MCF 10A (cell line): ENCODE results near the gene SF3B2. TPM values are rescaled to one million over a fixed set of nuclear protein-coding genes. Genes with fewer than 3 reads are reported as not detected.

ENCODE experiments used
- BruUV-seq: library from RNA; stranded (reverse); fragments of 400-500 nt; replicated peaks from 2 replicates; lab custom pipeline; 2021; lab: Mats Ljungman, UMichigan
- CTCF ChIA-PET: fragments of 300-600 bp; sonication (Branson Sonifier 250); formaldehyde crosslinking; extraction: SDS; loops from one replicate; lab custom pipeline; 2021; ENCODE audit warnings: antibody characterized with exemption, inconsistent platforms; lab: Yijun Ruan, JAX
- POLR2A ChIA-PET: fragments of 300-600, 350-650 bp; sonication (Branson Sonifier 250); formaldehyde crosslinking; extraction: SDS; loops from one replicate; lab custom pipeline; 2020; ENCODE audit warnings: antibody characterized with exemption, inconsistent platforms; lab: Yijun Ruan, JAX
- DNase-seq: peaks from one replicate; pipeline ENCODE4 v3.0.0-alpha.2; 2018; ENCODE audit not compliant: unreplicated experiment
- H3K27ac Mint-ChIP-seq: one replicate; pipeline ENCODE4 v1.8.0; 2022; ENCODE audit warnings: mild to moderate bottlenecking, low read depth, mixed read lengths; ENCODE audit not compliant: unreplicated experiment
- H3K27me3 Mint-ChIP-seq: one replicate; pipeline ENCODE4 v1.8.0; 2022; ENCODE audit warnings: mixed read lengths; ENCODE audit not compliant: insufficient read depth, unreplicated experiment
- H3K36me3 Mint-ChIP-seq: one replicate; pipeline ENCODE4 v1.8.0; 2022; ENCODE audit warnings: mild to moderate bottlenecking, moderate library complexity, mixed read lengths; ENCODE audit not compliant: insufficient read depth, unreplicated experiment
- H3K4me1 Mint-ChIP-seq: one replicate; pipeline ENCODE4 v1.8.0; 2022; ENCODE audit warnings: mixed read lengths; ENCODE audit not compliant: insufficient read depth, unreplicated experiment
- H3K4me3 Mint-ChIP-seq: one replicate; pipeline ENCODE4 v1.8.0; 2022; ENCODE audit warnings: mild to moderate bottlenecking, moderate library complexity, mixed read lengths; ENCODE audit not compliant: unreplicated experiment
- H3K9me3 Mint-ChIP-seq: one replicate; pipeline ENCODE4 v1.8.0; 2022; ENCODE audit warnings: mixed read lengths; ENCODE audit not compliant: unreplicated experiment
- intact Hi-C: fragments of 100-400 bp; cut with micrococcal nuclease; formaldehyde crosslinking; loops from 2 replicates; pipeline ENCODE4 v1.14.1; 2022
- total RNA-seq: library from RNA; stranded (reverse); gene quantifications from 2 replicates; pipeline ENCODE4 v1.2.3, GENCODE V29; 2022
- TF ChIP-seq, protein P1 (sequence below): fragments of 200-600 bp; IDR thresholded peaks from one replicate; pipeline ENCODE4 v1.8.0; 2022; ENCODE audit warnings: antibody characterized with exemption, mild to moderate bottlenecking; ENCODE audit not compliant: unreplicated experiment

Gene SF3B2
- total RNA-seq, 1 experiment from 2014 or later, result 241 TPM

DNA sequence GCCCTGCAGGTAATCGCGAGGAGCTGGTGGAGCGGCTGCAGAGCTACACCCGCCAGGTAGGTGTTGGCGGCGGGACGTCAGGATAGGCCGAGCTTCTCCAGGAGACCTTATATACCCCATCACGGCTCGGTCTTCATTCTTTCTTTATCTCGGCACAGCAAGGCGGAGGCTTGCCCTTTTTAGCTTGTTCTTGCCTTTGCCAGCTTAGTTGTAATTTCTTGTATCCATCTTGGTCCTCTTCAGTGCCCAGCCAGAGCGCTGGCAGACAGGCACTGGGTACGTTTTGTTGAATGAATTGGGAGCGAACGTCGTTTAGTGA lies 459 bp downstream of the SF3B2 start:
- peak overlapping the region; percentile 91 for H3K27ac Mint-ChIP-seq
- POLR2A ChIA-PET, result interaction anchor here (0.6 to 6.5 kb wide), 29 partner anchors 8 to 633 kb away, joined by 3 to 69 read pairs (median 4); partner anchors contain the start of genes BANF1, CCDC85B, CFL1 and EIF1AD
- H3K4me3 Mint-ChIP-seq, result peak overlapping the region; percentile 97

DNA sequence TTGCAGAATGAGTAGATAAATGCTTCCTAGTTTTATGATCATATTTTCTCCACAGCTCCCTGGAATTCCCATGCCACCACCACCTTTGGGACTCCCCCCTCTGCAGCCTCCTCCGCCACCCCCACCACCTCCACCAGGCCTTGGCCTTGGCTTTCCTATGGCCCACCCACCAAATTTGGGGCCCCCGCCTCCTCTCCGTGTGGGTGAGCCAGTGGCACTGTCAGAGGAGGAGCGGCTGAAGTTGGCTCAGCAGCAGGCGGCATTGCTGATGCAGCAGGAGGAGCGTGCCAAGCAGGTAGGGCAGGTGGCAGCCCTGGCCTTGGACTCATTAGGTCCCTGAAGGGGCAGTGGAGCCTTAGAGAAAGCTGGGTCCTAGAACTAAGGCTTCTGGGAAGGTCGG lies 2.9 kb downstream of the SF3B2 start:
- intact Hi-C loops, result loop anchor here (10.0 kb wide), 1 partner anchor 50 kb away; the partner anchor contains the start of genes BANF1 and EIF1AD
- H3K36me3 Mint-ChIP-seq, result peaks cover 66% of the 10 kb centered on the region
- TF ChIP-seq, protein P1, sequence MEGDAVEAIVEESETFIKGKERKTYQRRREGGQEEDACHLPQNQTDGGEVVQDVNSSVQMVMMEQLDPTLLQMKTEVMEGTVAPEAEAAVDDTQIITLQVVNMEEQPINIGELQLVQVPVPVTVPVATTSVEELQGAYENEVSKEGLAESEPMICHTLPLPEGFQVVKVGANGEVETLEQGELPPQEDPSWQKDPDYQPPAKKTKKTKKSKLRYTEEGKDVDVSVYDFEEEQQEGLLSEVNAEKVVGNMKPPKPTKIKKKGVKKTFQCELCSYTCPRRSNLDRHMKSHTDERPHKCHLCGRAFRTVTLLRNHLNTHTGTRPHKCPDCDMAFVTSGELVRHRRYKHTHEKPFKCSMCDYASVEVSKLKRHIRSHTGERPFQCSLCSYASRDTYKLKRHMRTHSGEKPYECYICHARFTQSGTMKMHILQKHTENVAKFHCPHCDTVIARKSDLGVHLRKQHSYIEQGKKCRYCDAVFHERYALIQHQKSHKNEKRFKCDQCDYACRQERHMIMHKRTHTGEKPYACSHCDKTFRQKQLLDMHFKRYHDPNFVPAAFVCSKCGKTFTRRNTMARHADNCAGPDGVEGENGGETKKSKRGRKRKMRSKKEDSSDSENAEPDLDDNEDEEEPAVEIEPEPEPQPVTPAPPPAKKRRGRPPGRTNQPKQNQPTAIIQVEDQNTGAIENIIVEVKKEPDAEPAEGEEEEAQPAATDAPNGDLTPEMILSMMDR, result no peak
- no peaks in the 10 kb centered on the region for H3K9me3 Mint-ChIP-seq
- H3K27ac Mint-ChIP-seq, result no peak overlapping the region
- no peak overlapping the region for H3K4me3 Mint-ChIP-seq
- peaks cover 5% of the 10 kb centered on the region for H3K4me1 Mint-ChIP-seq
- no peaks in the 10 kb centered on the region for H3K27me3 Mint-ChIP-seq
- no TSS peak for BruUV-seq
- ChIA-PET CTCF (interaction anchor here (0.5 to 6.1 kb wide), 6 partner anchors 10 to 67 kb away, joined by 3 to 75 read pairs (median 4); no protein-coding TSS in a partner anchor), POLR2A (interaction anchor here (0.5 to 6.5 kb wide), 4 partner anchors 15 to 376 kb away, joined by 3 to 69 read pairs (median 4); partner anchors contain the start of gene PACS1)
- DNase-seq, result no peak

More for the DNA sequence above, 459 bp downstream of the SF3B2 start:
- intact Hi-C loops, result loop anchor here (10.0 kb wide), 1 partner anchor 48 kb away; the partner anchor contains the start of genes BANF1 and EIF1AD
- no peaks in the 10 kb centered on the region for H3K9me3 Mint-ChIP-seq
- H3K36me3 Mint-ChIP-seq, result peaks cover 44% of the 10 kb centered on the region
- TF ChIP-seq, protein P1, result no peak
- H3K4me1 Mint-ChIP-seq, result peaks cover 5% of the 10 kb centered on the region
- no peak for DNase-seq
- BruUV-seq, result no TSS peak
- CTCF ChIA-PET, result interaction anchor here (0.6 to 6.1 kb wide), 7 partner anchors 11 to 378 kb away, joined by 3 to 75 read pairs (median 4); no protein-coding TSS in a partner anchor
- no peaks in the 10 kb centered on the region for H3K27me3 Mint-ChIP-seq

DNA sequence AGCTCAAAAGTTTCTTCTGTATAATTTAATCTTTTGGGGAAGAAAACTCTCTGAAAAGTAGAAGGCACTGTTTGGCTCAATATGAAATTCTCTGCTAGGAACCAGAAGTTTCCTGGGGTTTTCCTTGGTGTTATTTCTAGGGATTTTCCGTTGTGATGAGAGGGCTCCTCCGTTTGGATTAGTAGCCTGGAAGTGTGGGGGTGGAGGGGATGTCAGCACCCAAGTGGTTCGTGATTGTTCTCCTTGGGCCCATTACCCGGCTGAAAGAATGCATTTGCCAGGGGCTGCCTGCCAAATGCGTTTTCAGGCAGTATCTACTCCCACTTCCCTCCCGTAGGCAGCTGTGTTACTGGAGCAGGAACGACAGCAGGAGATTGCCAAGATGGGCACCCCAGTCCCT lies 4.3 kb downstream of the SF3B2 start:
- ChIA-PET CTCF (interaction anchor here (0.5 to 6.1 kb wide), 5 partner anchors 9 to 343 kb away, joined by 3 to 75 read pairs (median 4); no protein-coding TSS in a partner anchor), POLR2A (interaction anchor here (6.5 kb wide), 1 partner anchor 13 kb away, joined by 69 read pairs; the partner anchor contains the start of gene PACS1)
- Mint-ChIP-seq H3K9me3 (no peaks in the 10 kb centered on the region), H3K4me3 (no peak overlapping the region), H3K36me3 (peaks cover 81% of the 10 kb centered on the region), H3K4me1 (peaks cover 1% of the 10 kb centered on the region), H3K27ac (no peak overlapping the region), H3K27me3 (no peaks in the 10 kb centered on the region)
- intact Hi-C loops, result loop anchor here (10.0 kb wide), 1 partner anchor 52 kb away; the partner anchor contains the start of genes BANF1 and EIF1AD
- BruUV-seq, result no TSS peak
- TF ChIP-seq, protein P1, result no peak
- no peak for DNase-seq

DNA sequence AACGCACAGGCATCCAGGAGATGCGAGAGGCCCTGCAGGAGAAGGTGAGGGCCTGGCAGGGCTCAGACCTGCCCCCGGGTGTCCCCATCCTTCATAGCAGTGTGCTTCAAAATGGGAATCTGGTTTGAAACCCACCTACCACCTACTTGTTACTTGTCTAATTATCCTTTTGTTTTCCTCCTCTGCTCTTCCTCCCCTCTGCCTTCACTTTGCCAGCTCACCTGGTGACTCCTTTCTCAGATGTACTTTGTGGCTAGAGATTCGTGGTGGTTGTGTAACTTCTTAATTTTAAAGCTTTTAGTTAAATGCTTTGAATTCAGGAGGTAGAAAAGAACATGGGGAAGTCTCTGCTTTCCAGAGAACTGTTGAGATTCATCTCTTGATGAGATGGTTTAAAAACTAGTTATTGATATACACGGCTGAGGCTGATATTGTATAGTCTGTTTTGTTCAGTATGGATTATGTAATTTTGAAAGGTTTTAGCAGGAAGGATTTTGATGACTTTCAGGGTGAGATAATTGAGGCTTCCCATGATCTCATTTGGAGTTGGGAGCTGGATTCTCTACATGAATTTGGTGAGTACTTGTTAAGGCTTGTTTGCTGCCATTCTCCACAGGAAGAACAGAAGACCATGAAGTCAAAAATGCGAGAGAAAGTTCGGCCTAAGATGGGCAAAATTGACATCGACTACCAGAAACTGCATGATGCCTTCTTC lies 8.0 kb downstream of the SF3B2 start:
- H3K4me1 Mint-ChIP-seq, result peaks cover 14% of the 10 kb centered on the region
- peaks cover 96% of the 10 kb centered on the region for H3K36me3 Mint-ChIP-seq
- H3K27ac Mint-ChIP-seq, result no peak overlapping the region
- CTCF ChIA-PET, result interaction anchor here (4.4 kb wide), 1 partner anchor 8 kb away, joined by 46 read pairs; no protein-coding TSS in a partner anchor
- H3K9me3 Mint-ChIP-seq, result no peaks in the 10 kb centered on the region
- TF ChIP-seq, protein P1, result no peak
- no peaks in the 10 kb centered on the region for H3K27me3 Mint-ChIP-seq
- POLR2A ChIA-PET, result interaction anchor here (0.5 to 1.8 kb wide), 3 partner anchors 8 to 619 kb away, joined by 4 read pairs; partner anchors contain the start of genes BANF1, EIF1AD and SF3B2
- H3K4me3 Mint-ChIP-seq, result no peak overlapping the region
- BruUV-seq, result no TSS peak
- intact Hi-C loops, result loop anchor here (10.0 kb wide), 1 partner anchor 55 kb away; the partner anchor contains the start of genes BANF1 and EIF1AD
- DNase-seq, result no peak
